22Rv1 (cell line): ENCODE results near the gene CLEC16A.

Source experiments
- CTCF ChIP-seq: fragments of 450-650 bp; IDR thresholded peaks from 2 replicates; pipeline ENCODE4 v1.5.1; 2017; ENCODE audit warnings: mild to moderate bottlenecking
- ZFX ChIP-seq: fragments of 450-650 bp; IDR thresholded peaks from 2 replicates; pipeline ENCODE4 v1.6.1; 2017; ENCODE audit warnings: antibody characterized with exemption, borderline replicate concordance

GRCh38 chr16:10945065-10945787, 862 bp downstream of the CLEC16A start:
- TF ChIP-seq CTCF, result no peak
- TF ChIP-seq ZFX, result no peak
